SK-N-SH (cell line): ENCODE measurements around the gene FSTL5.

Experiments
- NFIC ChIP-seq: IDR thresholded peaks from 2 replicates; pipeline ENCODE4 v1.4.0; 2012; ENCODE audit warnings: borderline replicate concordance
- RFX5 ChIP-seq: IDR thresholded peaks from 2 replicates; pipeline ENCODE4 v1.6.1; 2012; ENCODE audit warnings: mild to moderate bottlenecking, improper control_type of control experiment, low read length
- RXRA ChIP-seq: IDR thresholded peaks from 2 replicates; pipeline ENCODE4 v1.4.0; 2012; ENCODE audit warnings: low read depth, mild to moderate bottlenecking, borderline replicate concordance
- YY1 ChIP-seq: IDR thresholded peaks from 2 replicates; pipeline ENCODE4 v1.4.0; 2012; ENCODE audit warnings: low read depth, mild to moderate bottlenecking
- ZBTB33 ChIP-seq: IDR thresholded peaks from 2 replicates; pipeline ENCODE4 v1.4.0; 2012; ENCODE audit warnings: low read depth, borderline replicate concordance
- TF ChIP-seq, protein P1 (sequence below): fragments of 200-600 bp; sonication (generic); IDR thresholded peaks from 2 replicates; pipeline ENCODE4 v1.6.1; 2017; ENCODE audit warnings: antibody characterized with exemption, mild to moderate bottlenecking, moderate library complexity

DNA sequence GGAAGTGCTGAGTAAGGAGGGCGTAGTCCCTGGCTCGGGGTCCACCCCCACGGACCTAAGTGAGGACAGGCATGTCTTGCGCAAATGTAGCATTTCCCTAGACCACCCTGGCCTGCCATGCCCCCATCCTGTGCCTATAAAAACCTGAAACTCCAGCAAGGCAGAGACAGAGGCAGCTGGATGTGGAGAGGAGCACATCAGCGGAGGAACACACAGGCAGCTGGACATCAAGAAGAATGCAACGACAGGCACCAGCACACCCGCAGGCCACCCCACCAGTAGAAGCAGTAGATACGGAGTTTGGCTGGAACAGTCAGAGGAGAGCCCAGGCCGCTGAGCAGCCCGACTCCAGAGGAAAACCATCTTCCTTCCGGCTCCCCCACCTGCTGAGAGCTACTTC, 345.9 kb downstream of the FSTL5 start:
- TF ChIP-seq NFIC, result no peak
- no peak for TF ChIP-seq RXRA
- TF ChIP-seq RFX5, result no peak
- no peak for TF ChIP-seq YY1
- TF ChIP-seq, protein P1, sequence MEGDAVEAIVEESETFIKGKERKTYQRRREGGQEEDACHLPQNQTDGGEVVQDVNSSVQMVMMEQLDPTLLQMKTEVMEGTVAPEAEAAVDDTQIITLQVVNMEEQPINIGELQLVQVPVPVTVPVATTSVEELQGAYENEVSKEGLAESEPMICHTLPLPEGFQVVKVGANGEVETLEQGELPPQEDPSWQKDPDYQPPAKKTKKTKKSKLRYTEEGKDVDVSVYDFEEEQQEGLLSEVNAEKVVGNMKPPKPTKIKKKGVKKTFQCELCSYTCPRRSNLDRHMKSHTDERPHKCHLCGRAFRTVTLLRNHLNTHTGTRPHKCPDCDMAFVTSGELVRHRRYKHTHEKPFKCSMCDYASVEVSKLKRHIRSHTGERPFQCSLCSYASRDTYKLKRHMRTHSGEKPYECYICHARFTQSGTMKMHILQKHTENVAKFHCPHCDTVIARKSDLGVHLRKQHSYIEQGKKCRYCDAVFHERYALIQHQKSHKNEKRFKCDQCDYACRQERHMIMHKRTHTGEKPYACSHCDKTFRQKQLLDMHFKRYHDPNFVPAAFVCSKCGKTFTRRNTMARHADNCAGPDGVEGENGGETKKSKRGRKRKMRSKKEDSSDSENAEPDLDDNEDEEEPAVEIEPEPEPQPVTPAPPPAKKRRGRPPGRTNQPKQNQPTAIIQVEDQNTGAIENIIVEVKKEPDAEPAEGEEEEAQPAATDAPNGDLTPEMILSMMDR, result no peak
- TF ChIP-seq ZBTB33, result no peak
